ENCODE measurements around the gene ZNF763.
"Not testable (repeated sequence)": the region's sequence is repeated elsewhere in the genome, so short reads cannot be mapped to it uniquely, and the experiment has no call there.

The ZNF763 gene

GRCh38 chr19:11973019-11973810 is 8.4 kb downstream of the ZNF763 start:
- DNase-seq = no peak

GRCh38 chr19:11978492-11979100 is 13.8 kb downstream of the ZNF763 start:
- DNase-seq = no peak

- DNase-seq = no peak
Observed at GRCh38 chr19:11979527-11979926, 14.7 kb downstream of the ZNF763 start.

GRCh38 chr19:11982526-11982925 is 17.7 kb downstream of the ZNF763 start:
- DNase-seq = no peak

- no peak for DNase-seq
Observed at GRCh38 chr19:11984986-11985385, 20.1 kb downstream of the ZNF763 start.

- DNase-seq = no peak
Observed at GRCh38 chr19:11986754-11987153, 21.9 kb downstream of the ZNF763 start.

GRCh38 chr19:11987405-11988281 is 22.8 kb downstream of the ZNF763 start:
- DNase-seq = peak; percentile 92

GRCh38 chr19:11989112-11989456 is 24.2 kb downstream of the ZNF763 start:
- DNase-seq = no peak

- not testable (repeated sequence) for DNase-seq
Observed at GRCh38 chr19:11991921-11992320, 27.1 kb downstream of the ZNF763 start.

GRCh38 chr19:11995174-11995573 is 30.3 kb downstream of the ZNF763 start:
- DNase-seq = peak; percentile 48

- peak; percentile 30 for DNase-seq
Observed at GRCh38 chr19:12000152-12000981, 35.5 kb downstream of the ZNF763 start.

GRCh38 chr19:12015015-12015752 is 50.3 kb downstream of the ZNF763 start:
- DNase-seq = no peak

- no peak for DNase-seq
Observed at GRCh38 chr19:12015753-12016116, 50.9 kb downstream of the ZNF763 start.
